ENCODE data around the gene EEF1AKMT4. TPM values are rescaled to one million over a fixed set of nuclear protein-coding genes. Genes with fewer than 3 reads are reported as not detected.

EEF1AKMT4 gene
- total and polyA plus RNA-seq, 7 donors = 1.4 to 6.5 (median 3.9) TPM

DNA sequence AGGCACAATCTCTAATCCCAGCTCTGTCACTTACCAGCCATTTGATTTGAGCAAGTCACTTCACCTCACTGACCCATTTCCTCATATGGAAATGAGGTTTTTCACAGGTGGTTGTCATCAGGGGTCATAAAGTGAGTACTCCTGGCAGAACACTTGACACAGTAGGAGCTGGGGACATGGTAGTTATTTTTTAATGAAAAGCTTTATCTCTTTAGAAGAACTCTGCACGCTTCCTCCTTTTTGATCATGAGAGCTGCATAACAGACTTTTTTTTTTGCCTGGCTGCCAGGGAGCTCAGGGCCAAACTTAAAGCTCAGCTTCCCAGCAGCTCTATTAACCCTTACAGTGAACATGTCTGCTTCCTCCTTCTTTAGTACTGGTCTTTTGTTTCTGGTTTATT, 11.7 kb upstream of the EEF1AKMT4 start:
- DNase-seq = no peak
- TF ChIP-seq POLR2A (IDR thresholded peaks at IDR 0.05) (no peak), EP300 (IDR thresholded peaks at IDR 0.05) (no peak), POLR2AphosphoS5 (IDR thresholded peaks at IDR 0.05) (no peak)
- TF ChIP-seq, protein P1, sequence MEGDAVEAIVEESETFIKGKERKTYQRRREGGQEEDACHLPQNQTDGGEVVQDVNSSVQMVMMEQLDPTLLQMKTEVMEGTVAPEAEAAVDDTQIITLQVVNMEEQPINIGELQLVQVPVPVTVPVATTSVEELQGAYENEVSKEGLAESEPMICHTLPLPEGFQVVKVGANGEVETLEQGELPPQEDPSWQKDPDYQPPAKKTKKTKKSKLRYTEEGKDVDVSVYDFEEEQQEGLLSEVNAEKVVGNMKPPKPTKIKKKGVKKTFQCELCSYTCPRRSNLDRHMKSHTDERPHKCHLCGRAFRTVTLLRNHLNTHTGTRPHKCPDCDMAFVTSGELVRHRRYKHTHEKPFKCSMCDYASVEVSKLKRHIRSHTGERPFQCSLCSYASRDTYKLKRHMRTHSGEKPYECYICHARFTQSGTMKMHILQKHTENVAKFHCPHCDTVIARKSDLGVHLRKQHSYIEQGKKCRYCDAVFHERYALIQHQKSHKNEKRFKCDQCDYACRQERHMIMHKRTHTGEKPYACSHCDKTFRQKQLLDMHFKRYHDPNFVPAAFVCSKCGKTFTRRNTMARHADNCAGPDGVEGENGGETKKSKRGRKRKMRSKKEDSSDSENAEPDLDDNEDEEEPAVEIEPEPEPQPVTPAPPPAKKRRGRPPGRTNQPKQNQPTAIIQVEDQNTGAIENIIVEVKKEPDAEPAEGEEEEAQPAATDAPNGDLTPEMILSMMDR (IDR thresholded peaks at IDR 0.05) = no peak
- H3K4me1 ChIP-seq = peaks cover 0 to 5% (median 2%) of the 10 kb centered on the region in 4 donors
- H3K27me3 ChIP-seq = peaks cover 0 to 40% (median 22%) of the 10 kb centered on the region in 3 donors
- no peaks in the 10 kb centered on the region for H3K9me3 ChIP-seq
- peaks cover 0 to 10% (median under 1%) of the 10 kb centered on the region in 4 donors for H3K36me3 ChIP-seq
- 2 to 11% methylated on average over 1 of the region's 1 CpG for WGBS, 2 donors
- intact Hi-C loops (cut with DNase I) = no loop called here
- no peak overlapping the region for H3K4me3 ChIP-seq
- H3K27ac ChIP-seq = no peak overlapping the region

DNA sequence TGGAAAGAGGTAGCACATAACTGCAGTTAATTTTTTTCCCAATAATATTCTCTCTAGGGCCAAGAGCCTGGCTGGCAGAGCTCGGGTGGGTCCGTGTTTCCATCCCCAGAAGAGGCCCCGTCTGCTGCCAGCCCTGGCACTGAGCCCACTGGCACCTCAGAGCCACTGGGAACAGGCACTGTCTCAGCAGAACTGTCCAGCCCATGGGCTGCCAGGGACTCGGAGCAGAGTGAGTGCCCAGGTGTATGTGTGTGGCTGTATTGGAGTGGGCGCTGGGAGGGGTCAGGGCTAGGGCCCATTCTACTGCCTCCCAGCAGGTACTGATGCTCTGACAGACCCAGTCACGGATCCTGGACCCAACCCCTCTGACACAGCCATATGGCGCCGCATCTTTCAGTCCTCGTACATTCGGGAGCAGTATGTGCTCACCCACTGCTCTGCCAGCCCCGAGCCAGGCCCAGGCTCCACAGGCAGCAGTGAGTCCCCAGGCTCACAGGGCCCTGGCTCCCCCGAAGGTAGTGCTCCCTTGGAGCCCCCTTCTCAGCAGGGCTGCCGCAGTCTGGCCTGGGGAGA, 11.1 kb upstream of the EEF1AKMT4 start:
- peaks cover 0 to 5% (median 2%) of the 10 kb centered on the region in 4 donors for H3K4me1 ChIP-seq
- H3K4me3 ChIP-seq = no peak overlapping the region
- intact Hi-C loops (cut with DNase I) = no loop called here
- DNase-seq = no peak
- H3K27me3 ChIP-seq = peaks cover 0 to 34% (median 22%) of the 10 kb centered on the region in 3 donors
- H3K36me3 ChIP-seq = peaks cover 0 to 16% (median 4%) of the 10 kb centered on the region in 4 donors
- no peaks in the 10 kb centered on the region for H3K9me3 ChIP-seq
- no peak for TF ChIP-seq EP300 (IDR thresholded peaks at IDR 0.05)
- TF ChIP-seq, protein P1 (IDR thresholded peaks at IDR 0.05) = no peak
- TF ChIP-seq POLR2AphosphoS5 (IDR thresholded peaks at IDR 0.05) = no peak
- TF ChIP-seq POLR2A (IDR thresholded peaks at IDR 0.05) = no peak
- H3K27ac ChIP-seq = no peak overlapping the region
- WGBS, 2 donors = 71 to 81% methylated on average over 13 of the region's 13 CpGs

DNA sequence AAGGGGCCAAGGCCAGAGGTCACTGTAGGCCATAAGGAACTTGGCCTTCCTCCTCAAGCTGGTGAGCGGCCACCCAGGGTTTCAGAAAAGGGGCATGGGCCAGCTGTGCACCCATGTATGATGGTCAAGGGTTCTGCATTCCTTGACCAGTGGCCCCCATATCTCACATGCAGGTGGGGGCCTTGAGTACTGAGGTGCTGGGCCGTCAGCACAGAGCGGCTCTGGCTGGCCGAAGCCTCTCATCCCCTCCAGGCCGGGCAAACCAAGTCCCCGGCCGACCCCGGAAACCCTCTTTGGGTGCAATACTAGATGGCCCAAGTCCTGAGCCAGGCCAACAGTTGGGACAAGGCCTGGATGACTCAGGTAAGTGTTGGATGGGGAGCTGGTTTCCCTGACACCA, 10.3 kb upstream of the EEF1AKMT4 start:
- no peak overlapping the region for H3K4me3 ChIP-seq
- TF ChIP-seq, protein P1 (IDR thresholded peaks at IDR 0.05) = no peak
- no peak for TF ChIP-seq POLR2A (IDR thresholded peaks at IDR 0.05)
- no peak for TF ChIP-seq POLR2AphosphoS5 (IDR thresholded peaks at IDR 0.05)
- peaks cover 0 to 29% (median 22%) of the 10 kb centered on the region in 3 donors for H3K27me3 ChIP-seq
- no peaks in the 10 kb centered on the region for H3K9me3 ChIP-seq
- H3K27ac ChIP-seq = no peak overlapping the region
- DNase-seq = no peak
- intact Hi-C loops (cut with DNase I) = no loop called here
- H3K36me3 ChIP-seq = peaks cover under 1 to 24% (median 13%) of the 10 kb centered on the region in 4 donors
- WGBS, 2 donors = 93 to 94% methylated on average over 8 of the region's 8 CpGs
- peaks cover 0 to 5% (median 2%) of the 10 kb centered on the region in 4 donors for H3K4me1 ChIP-seq

DNA sequence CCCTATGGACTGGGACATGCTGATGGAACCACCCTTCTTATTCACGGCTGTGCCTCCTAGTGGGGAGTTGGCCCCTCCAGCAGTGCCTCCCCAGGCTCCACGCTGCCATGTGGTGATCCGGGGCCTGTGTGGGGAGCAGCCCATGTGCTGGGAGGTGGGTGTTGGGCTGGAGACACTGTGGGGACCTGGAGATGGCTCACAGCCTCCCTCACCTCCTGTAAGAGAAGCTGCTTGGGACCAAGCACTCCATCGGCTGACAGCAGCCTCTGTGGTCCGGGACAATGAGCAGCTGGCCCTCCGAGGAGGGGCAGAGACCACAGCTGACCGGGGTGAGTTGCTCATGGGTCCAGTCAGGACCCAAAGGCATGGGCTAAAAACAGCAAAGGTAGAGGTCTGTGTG, 9.8 kb upstream of the EEF1AKMT4 start:
- Histone ChIP-seq H3K36me3 (peaks cover 5 to 29% (median 17%) of the 10 kb centered on the region in 4 donors), H3K27ac (no peak overlapping the region), H3K27me3 (peaks cover 0 to 29% (median 22%) of the 10 kb centered on the region in 3 donors), H3K4me3 (no peak overlapping the region), H3K4me1 (peaks cover 0 to 5% (median 2%) of the 10 kb centered on the region in 4 donors), H3K9me3 (no peaks in the 10 kb centered on the region)
- WGBS, 2 donors = 78 to 84% methylated on average over 7 of the region's 7 CpGs
- intact Hi-C loops (cut with DNase I) = no loop called here
- DNase-seq = no peak
- TF ChIP-seq, protein P1 (IDR thresholded peaks at IDR 0.05) = no peak
- TF ChIP-seq POLR2A (IDR thresholded peaks at IDR 0.05) (no peak), EP300 (IDR thresholded peaks at IDR 0.05) (no peak), POLR2AphosphoS5 (IDR thresholded peaks at IDR 0.05) (no peak)
